Esophagus muscularis mucosa (tissue), 4 donors: Measurements from ENCODE around the gene IL34. TPM values are rescaled to one million over a fixed set of nuclear protein-coding genes. Genes with fewer than 3 reads are reported as not detected.

Experiments used
- DNase-seq: peaks from one replicate; pipeline ENCODE4 v3.0.0-alpha.2; 2017; ENCODE audit errors: extremely low spot score
- H3K27ac ChIP-seq, 4 donors: fragments of 200-600 bp; sonication (generic); replicated peaks in 1 of 4; 1 replicate in 3 of 4; 2 replicates in 1 of 4; pipeline ENCODE4 v1.5.1; 2016 to 2019; ENCODE audit warnings: mild to moderate bottlenecking in 1 of 4
- H3K27me3 ChIP-seq, 4 donors: fragments of 200-600 bp; sonication (generic); one replicate each; pipeline versions ENCODE4 v1.5.1 to v1.6.0; 2016 to 2019
- H3K36me3 ChIP-seq, 4 donors: fragments of 200-600 bp; sonication (generic); one replicate each; pipeline ENCODE4 v1.5.1; 2016 to 2019
- H3K4me1 ChIP-seq, 4 donors: fragments of 200-600 bp; sonication (generic); one replicate each; pipeline ENCODE4 v1.5.1; 2016 to 2019
- H3K4me3 ChIP-seq, 4 donors: fragments of 200-600 bp; sonication (generic); 1 replicate in 2 of 4; 2 replicates in 2 of 4; pipeline ENCODE4 v1.5.1; 2016 to 2019; ENCODE audit warnings: mild to moderate bottlenecking in 4 of 4, moderate library complexity in 1 of 4
- H3K9me3 ChIP-seq, 4 donors: fragments of 200-600 bp; sonication (generic); 1 replicate in 3 of 4; 2 replicates in 1 of 4; pipeline ENCODE4 v1.5.1; 2016 to 2019
- CTCF ChIP-seq, 3 experiments: fragments of 200-600 bp in 2 of 3; fragments of 450-650 bp in 1 of 3; sonication (generic) in 2 of 3; IDR thresholded peaks; one replicate each; pipeline ENCODE4 v1.5.1; 2017 to 2019; ENCODE audit warnings: antibody characterized with exemption in 3 of 3, mild to moderate bottlenecking in 2 of 3, moderate library complexity in 1 of 3
- EP300 ChIP-seq: sonication (generic); formaldehyde crosslinking; IDR thresholded peaks from one replicate; pipeline ENCODE4 v1.6.1; 2017; ENCODE audit warnings: antibody characterized with exemption
- POLR2A ChIP-seq: fragments of 450-650 bp; IDR thresholded peaks from one replicate; pipeline ENCODE4 v1.6.1; 2017; ENCODE audit warnings: antibody characterized with exemption, moderate library complexity, mild to moderate bottlenecking, low read depth
- POLR2AphosphoS5 ChIP-seq, 2 donors: sonication (generic); formaldehyde crosslinking; IDR thresholded peaks; one replicate each; pipeline ENCODE4 v1.6.1; 2017; ENCODE audit warnings: antibody characterized with exemption in 2 of 2
- WGBS: methylation state at CpG from one replicate; pipeline ENCODE4 v1.1.5; 2018; 5-methylcytosine and 5-hydroxymethylcytosine counted together
- intact Hi-C: fragments of 100-400 bp; cut with DNase I; formaldehyde crosslinking; loops from one replicate; pipeline ENCODE4 v1.15.1; 2023
- total RNA-seq, 4 donors: library from RNA; depleted of rRNA; stranded (reverse); fragments of >200 nt; gene quantifications; one replicate each; pipeline versions ENCODE4 v1.1.0 to v1.2.1, GENCODE V29; 2016

Gene IL34
- total RNA-seq, 4 donors from 2014 or later, result 1.7 to 4.7 (median 3.4) TPM

- Histone ChIP-seq H3K36me3 (peaks cover 0 to 6% (median 0%) of the 10 kb centered on the region in 4 donors), H3K4me1 (peaks cover 90 to 95% (median 95%) of the 10 kb centered on the region in 4 donors), H3K4me3 (no peak overlapping the region), H3K9me3 (no peaks in the 10 kb centered on the region), H3K27ac (peak overlapping the region; percentile 96 to 99 (median 96)), H3K27me3 (no peaks in the 10 kb centered on the region)
- 56% methylated on average over 4 of the region's 4 CpGs for WGBS
- intact Hi-C loops, result no loop called here
- DNase-seq, result no peak
- no peak for TF ChIP-seq EP300
- TF ChIP-seq POLR2A, result no peak
- TF ChIP-seq POLR2AphosphoS5 (IDR thresholded peaks at IDR 0.05), result no peak
- TF ChIP-seq CTCF (IDR thresholded peaks at IDR 0.05), result no peak
Observed at GRCh38 chr16:70694868-70695218, 48.5 kb downstream of the IL34 start.

GRCh38 chr16:70695331-70696070, 49.1 kb downstream of the IL34 start:
- peaks cover 0 to 6% (median 0%) of the 10 kb centered on the region in 4 donors for H3K36me3 ChIP-seq
- 56% methylated on average over 11 of the region's 14 CpGs for WGBS
- DNase-seq, result no peak
- H3K27me3 ChIP-seq, result no peaks in the 10 kb centered on the region
- H3K4me1 ChIP-seq, result peaks cover 90 to 95% (median 95%) of the 10 kb centered on the region in 4 donors
- intact Hi-C loops, result no loop called here
- H3K4me3 ChIP-seq, result no peak overlapping the region
- TF ChIP-seq EP300 (no peak), CTCF (IDR thresholded peaks at IDR 0.05) (no peak), POLR2AphosphoS5 (IDR thresholded peaks at IDR 0.05) (no peak), POLR2A (no peak)
- peak overlapping the region; percentile 96 to 99 (median 96) for H3K27ac ChIP-seq
- no peaks in the 10 kb centered on the region for H3K9me3 ChIP-seq

DNA sequence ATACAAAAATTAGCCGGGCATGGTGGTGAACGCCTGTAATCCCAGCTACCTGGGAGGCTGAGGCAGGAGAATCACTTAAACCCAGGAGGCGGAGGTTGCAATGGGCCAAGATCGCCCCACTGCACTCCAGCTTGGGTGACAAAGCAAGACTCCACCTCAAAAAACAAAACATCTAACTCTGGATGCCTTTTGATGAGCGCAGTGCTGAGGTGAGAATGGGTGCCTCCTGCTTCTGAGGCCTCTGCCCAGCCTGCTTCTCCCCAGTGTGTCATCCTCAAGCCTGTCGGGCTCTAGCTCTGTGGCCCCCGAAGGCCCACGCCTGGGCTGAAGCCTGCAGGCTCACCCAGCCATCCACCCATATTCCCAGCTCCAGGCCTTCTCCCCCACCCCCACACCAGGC, 50.0 kb downstream of the IL34 start:
- Histone ChIP-seq H3K4me3 (no peak overlapping the region), H3K27ac (peak overlapping the region; percentile 96 to 99 (median 96)), H3K36me3 (peaks cover 0 to 6% (median 0%) of the 10 kb centered on the region in 4 donors), H3K9me3 (no peaks in the 10 kb centered on the region), H3K4me1 (peaks cover 90 to 95% (median 95%) of the 10 kb centered on the region in 4 donors), H3K27me3 (no peaks in the 10 kb centered on the region)
- DNase-seq, result no peak
- intact Hi-C loops, result no loop called here
- WGBS, result 100% methylated on average over 6 of the region's 8 CpGs
- no peak for TF ChIP-seq CTCF (IDR thresholded peaks at IDR 0.05)
- no peak for TF ChIP-seq POLR2A
- TF ChIP-seq POLR2AphosphoS5 (IDR thresholded peaks at IDR 0.05), result no peak
- TF ChIP-seq EP300, result no peak

GRCh38 chr16:70696952-70697593, 50.7 kb downstream of the IL34 start:
- H3K4me3 ChIP-seq, result no peak overlapping the region
- intact Hi-C loops, result no loop called here
- H3K36me3 ChIP-seq, result peaks cover 0 to 6% (median 0%) of the 10 kb centered on the region in 4 donors
- no peak for TF ChIP-seq POLR2A
- no peak for TF ChIP-seq POLR2AphosphoS5 (IDR thresholded peaks at IDR 0.05)
- no peak for TF ChIP-seq EP300
- TF ChIP-seq CTCF (IDR thresholded peaks at IDR 0.05), result no peak
- no peak for DNase-seq
- H3K4me1 ChIP-seq, result peaks cover 90 to 95% (median 95%) of the 10 kb centered on the region in 4 donors
- H3K9me3 ChIP-seq, result no peaks in the 10 kb centered on the region
- H3K27me3 ChIP-seq, result no peaks in the 10 kb centered on the region
- peak overlapping the region; percentile 96 to 99 (median 96) for H3K27ac ChIP-seq
- WGBS, result 58% methylated on average over 13 of the region's 19 CpGs
